Subcutaneous adipose tissue (tissue), 4 donors: ENCODE data around the gene EIF2AK3. TPM values are rescaled to one million over a fixed set of nuclear protein-coding genes. Genes with fewer than 3 reads are reported as not detected.

Experiments
- total RNA-seq, 4 donors: library from RNA; depleted of rRNA; stranded (reverse); fragments of >200 nt; gene quantifications; one replicate each; pipeline ENCODE4 v1.1.0, GENCODE V29; 2016
- TF ChIP-seq, protein P1 (sequence below): fragments of 450-650 bp; IDR thresholded peaks from one replicate; pipeline ENCODE4 v1.5.1; 2016; ENCODE audit warnings: low read depth, mild to moderate bottlenecking, control low read depth, antibody characterized with exemption, moderate library complexity

Gene EIF2AK3
- total RNA-seq, 4 donors from 2014 or later: 15.6 to 46.3 (median 21.3) TPM

- TF ChIP-seq, protein P1, sequence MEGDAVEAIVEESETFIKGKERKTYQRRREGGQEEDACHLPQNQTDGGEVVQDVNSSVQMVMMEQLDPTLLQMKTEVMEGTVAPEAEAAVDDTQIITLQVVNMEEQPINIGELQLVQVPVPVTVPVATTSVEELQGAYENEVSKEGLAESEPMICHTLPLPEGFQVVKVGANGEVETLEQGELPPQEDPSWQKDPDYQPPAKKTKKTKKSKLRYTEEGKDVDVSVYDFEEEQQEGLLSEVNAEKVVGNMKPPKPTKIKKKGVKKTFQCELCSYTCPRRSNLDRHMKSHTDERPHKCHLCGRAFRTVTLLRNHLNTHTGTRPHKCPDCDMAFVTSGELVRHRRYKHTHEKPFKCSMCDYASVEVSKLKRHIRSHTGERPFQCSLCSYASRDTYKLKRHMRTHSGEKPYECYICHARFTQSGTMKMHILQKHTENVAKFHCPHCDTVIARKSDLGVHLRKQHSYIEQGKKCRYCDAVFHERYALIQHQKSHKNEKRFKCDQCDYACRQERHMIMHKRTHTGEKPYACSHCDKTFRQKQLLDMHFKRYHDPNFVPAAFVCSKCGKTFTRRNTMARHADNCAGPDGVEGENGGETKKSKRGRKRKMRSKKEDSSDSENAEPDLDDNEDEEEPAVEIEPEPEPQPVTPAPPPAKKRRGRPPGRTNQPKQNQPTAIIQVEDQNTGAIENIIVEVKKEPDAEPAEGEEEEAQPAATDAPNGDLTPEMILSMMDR: no peak
These were observed 52.2 kb downstream of the EIF2AK3 start for GRCh38 chr2:88575051-88575450.

- TF ChIP-seq, protein P1: no peak
These were observed 52.8 kb downstream of the EIF2AK3 start for GRCh38 chr2:88574445-88574844.

DNA sequence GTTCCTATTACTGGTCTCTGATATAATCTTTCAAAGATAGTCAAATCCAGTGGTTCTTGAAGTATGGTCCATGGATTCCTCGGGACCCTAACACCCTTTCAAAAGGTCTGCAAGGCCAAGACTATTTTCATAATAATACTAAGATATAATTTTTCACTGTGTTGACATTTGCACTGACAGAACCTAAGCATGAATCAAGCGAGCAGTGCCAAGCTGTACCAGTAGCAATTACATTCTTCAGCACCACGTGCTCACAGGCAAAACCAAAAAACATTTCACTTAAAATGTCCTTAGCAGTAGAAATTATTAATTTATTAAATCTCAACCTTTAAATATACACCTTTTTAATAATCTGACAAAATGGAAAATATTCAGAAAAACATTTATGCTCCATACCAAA is 59.1 kb downstream of the EIF2AK3 start:
- TF ChIP-seq, protein P1: no peak

DNA sequence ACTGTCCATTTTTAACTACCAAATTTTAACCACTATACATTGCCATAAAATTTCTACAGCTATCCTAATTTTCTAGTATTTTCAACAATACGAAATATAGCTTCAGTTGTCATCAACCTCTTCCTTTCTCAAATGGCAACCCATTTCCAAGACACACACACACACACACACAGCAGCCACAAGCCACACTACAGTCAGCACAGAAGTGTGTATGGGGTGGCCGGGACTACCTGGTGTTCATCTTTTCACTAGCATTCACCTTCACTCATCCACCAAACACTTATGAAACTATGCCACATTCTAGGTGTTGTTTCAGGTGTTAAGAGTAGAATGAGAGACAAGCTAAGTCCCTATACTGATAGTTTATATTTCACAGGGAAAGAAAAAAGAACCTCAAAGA is 62.9 kb downstream of the EIF2AK3 start:
- TF ChIP-seq, protein P1: no peak

DNA sequence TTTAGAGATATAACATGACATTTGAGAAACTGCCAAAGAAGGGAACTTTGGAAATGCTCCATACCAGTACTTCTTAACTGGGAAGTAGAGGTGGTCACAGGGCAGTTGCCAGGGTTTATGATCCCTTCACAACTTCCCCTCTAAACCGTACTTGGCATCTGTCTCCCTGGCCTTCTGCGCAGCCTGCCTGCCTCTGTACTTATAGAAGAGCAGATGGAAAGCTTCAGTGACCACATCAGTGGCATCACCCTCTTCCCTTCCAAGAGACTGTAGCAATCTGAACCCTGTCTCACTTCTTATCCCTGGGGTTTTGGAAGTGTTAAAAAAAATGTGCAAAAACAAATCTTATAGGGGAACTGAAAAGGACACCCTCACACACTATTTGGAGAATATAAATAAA is 64.1 kb downstream of the EIF2AK3 start:
- TF ChIP-seq, protein P1: no peak

GRCh38 chr2:88561646-88562388 is 65.4 kb downstream of the EIF2AK3 start:
- TF ChIP-seq, protein P1: no peak

GRCh38 chr2:88560619-88561307 is 66.5 kb downstream of the EIF2AK3 start:
- TF ChIP-seq, protein P1: no peak
